ENCODE results near the gene URI1. TPM values are rescaled to one million over a fixed set of nuclear protein-coding genes. Genes with fewer than 3 reads are reported as not detected.

Gene URI1
- polyA plus RNA-seq, 1 donor (not counting 4 experiments of a cell fraction or from before 2014, with no cell fraction given): 98.6 TPM

DNA sequence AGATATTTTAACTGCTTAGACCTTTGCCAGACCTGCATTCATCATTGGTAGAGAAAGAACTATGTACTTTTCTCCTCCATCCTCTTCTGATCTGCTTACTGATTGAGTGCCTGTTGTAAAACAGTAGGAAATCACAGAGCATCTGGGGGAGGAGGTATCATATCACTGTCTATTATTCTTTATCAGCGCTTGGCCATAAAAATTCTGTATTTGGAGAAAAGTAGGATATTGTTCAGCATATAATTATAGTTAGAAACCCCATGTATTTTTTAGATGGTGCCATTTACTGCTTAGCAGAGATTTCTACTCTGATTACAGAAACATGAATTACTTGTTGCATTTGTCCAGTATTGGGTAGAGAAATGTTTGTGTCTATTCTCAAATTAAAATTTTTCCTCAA lies 62.4 kb downstream of the URI1 start:
- TF ChIP-seq, protein P1, sequence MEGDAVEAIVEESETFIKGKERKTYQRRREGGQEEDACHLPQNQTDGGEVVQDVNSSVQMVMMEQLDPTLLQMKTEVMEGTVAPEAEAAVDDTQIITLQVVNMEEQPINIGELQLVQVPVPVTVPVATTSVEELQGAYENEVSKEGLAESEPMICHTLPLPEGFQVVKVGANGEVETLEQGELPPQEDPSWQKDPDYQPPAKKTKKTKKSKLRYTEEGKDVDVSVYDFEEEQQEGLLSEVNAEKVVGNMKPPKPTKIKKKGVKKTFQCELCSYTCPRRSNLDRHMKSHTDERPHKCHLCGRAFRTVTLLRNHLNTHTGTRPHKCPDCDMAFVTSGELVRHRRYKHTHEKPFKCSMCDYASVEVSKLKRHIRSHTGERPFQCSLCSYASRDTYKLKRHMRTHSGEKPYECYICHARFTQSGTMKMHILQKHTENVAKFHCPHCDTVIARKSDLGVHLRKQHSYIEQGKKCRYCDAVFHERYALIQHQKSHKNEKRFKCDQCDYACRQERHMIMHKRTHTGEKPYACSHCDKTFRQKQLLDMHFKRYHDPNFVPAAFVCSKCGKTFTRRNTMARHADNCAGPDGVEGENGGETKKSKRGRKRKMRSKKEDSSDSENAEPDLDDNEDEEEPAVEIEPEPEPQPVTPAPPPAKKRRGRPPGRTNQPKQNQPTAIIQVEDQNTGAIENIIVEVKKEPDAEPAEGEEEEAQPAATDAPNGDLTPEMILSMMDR (optimal IDR thresholded peaks at IDR 0.05 in 1 of 3, IDR thresholded peaks at IDR 0.05 in 1 of 3, conservative IDR thresholded peaks at IDR 0.05 in 1 of 3; ENCODE audit: extremely low read depth in 1 of 3, insufficient read depth in 2 of 3, low read length in 3 of 3): no peak
- H2AFZ ChIP-seq (ENCODE audit: control insufficient read depth, low read length): no peak overlapping the region
- peaks cover 26% of the 10 kb centered on the region for H3K79me2 ChIP-seq (ENCODE audit: control insufficient read depth, insufficient read depth, low read length)
- no peak overlapping the region for H3K27ac ChIP-seq (ENCODE audit: control insufficient read depth, insufficient read depth, low read length)
- H3K9me1 ChIP-seq (ENCODE audit: control insufficient read depth, extremely low read depth, insufficient read depth, low read length): no peaks in the 10 kb centered on the region
- H3K9me3 ChIP-seq (ENCODE audit: control insufficient read depth, low read depth, low read length): no peaks in the 10 kb centered on the region
- no peak overlapping the region for H3K4me3 ChIP-seq (ENCODE audit: control insufficient read depth in 2 of 3, extremely low read depth in 1 of 3, insufficient read depth in 2 of 3, low read depth in 1 of 3, low read length in 3 of 3)
- no peaks in the 10 kb centered on the region for H4K20me1 ChIP-seq (ENCODE audit: control insufficient read depth, extremely low read depth, insufficient read depth, low read length)
- dilution Hi-C loops (cut with MboI; ENCODE audit: extremely low pct_ligation_motif_present, low sequenced_read_pairs): no loop called here
- FAIRE-seq: no peak
- H3K9ac ChIP-seq (ENCODE audit: control insufficient read depth, extremely low read depth, insufficient read depth, low read length): no peak overlapping the region
- DNase-seq (ENCODE audit: low read depth, low spot score): no peak
- no peaks in the 10 kb centered on the region for H3K27me3 ChIP-seq (ENCODE audit: control insufficient read depth, extremely low read depth, insufficient read depth, low read length)
- H3K36me3 ChIP-seq (ENCODE audit: control insufficient read depth in 2 of 2, extremely low read depth in 1 of 2, insufficient read depth in 2 of 2, low read length in 2 of 2): peaks cover 2 to 10% of the 10 kb centered on the region in 2 experiments
- H3K4me1 ChIP-seq (ENCODE audit: control insufficient read depth, extremely low read depth, insufficient read depth, low read length): no peaks in the 10 kb centered on the region
- no peak overlapping the region for H3K4me2 ChIP-seq (ENCODE audit: control insufficient read depth, extremely low read depth, insufficient read depth, low read depth, low read length)

DNA sequence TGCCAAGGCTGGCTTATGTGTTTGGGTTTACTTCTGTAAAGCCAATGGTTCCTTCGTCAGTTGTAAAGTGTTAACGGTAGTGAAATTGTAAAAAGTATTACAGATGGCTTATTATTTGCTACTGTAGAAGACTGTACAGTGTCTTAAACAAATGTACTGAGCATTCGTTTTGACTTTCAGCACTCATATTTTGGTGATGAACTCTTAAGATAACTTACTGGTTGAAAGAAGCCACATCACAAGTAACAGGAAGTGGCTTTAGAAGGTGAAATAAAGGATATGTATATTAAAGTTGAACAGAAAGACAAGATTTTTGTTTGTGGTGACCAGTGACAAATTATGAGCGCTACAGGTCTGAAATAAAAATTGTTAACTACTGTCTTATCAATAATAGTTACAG lies 64.2 kb downstream of the URI1 start:
- no peak overlapping the region for H3K9ac ChIP-seq (ENCODE audit: control insufficient read depth, extremely low read depth, insufficient read depth, low read length)
- no peak overlapping the region for H3K4me3 ChIP-seq (ENCODE audit: control insufficient read depth in 2 of 3, extremely low read depth in 1 of 3, insufficient read depth in 2 of 3, low read depth in 1 of 3, low read length in 3 of 3)
- no peaks in the 10 kb centered on the region for H3K4me1 ChIP-seq (ENCODE audit: control insufficient read depth, extremely low read depth, insufficient read depth, low read length)
- DNase-seq (ENCODE audit: low read depth, low spot score) (no peak), FAIRE-seq (no peak)
- peaks cover 7 to 13% of the 10 kb centered on the region in 2 experiments for H3K36me3 ChIP-seq (ENCODE audit: control insufficient read depth in 2 of 2, extremely low read depth in 1 of 2, insufficient read depth in 2 of 2, low read length in 2 of 2)
- H3K9me1 ChIP-seq (ENCODE audit: control insufficient read depth, extremely low read depth, insufficient read depth, low read length): no peaks in the 10 kb centered on the region
- TF ChIP-seq, protein P1 (optimal IDR thresholded peaks at IDR 0.05 in 1 of 3, IDR thresholded peaks at IDR 0.05 in 1 of 3, conservative IDR thresholded peaks at IDR 0.05 in 1 of 3; ENCODE audit: extremely low read depth in 1 of 3, insufficient read depth in 2 of 3, low read length in 3 of 3): no peak
- no peak for TF ChIP-seq EZH2 (IDR thresholded peaks at IDR 0.05; ENCODE audit: low read length)
- no peak overlapping the region for H2AFZ ChIP-seq (ENCODE audit: control insufficient read depth, low read length)
- peaks cover 13% of the 10 kb centered on the region for H3K79me2 ChIP-seq (ENCODE audit: control insufficient read depth, insufficient read depth, low read length)
- no peaks in the 10 kb centered on the region for H3K27me3 ChIP-seq (ENCODE audit: control insufficient read depth, extremely low read depth, insufficient read depth, low read length)
- no peaks in the 10 kb centered on the region for H4K20me1 ChIP-seq (ENCODE audit: control insufficient read depth, extremely low read depth, insufficient read depth, low read length)
- no peak overlapping the region for H3K27ac ChIP-seq (ENCODE audit: control insufficient read depth, insufficient read depth, low read length)
- dilution Hi-C loops (cut with MboI; ENCODE audit: extremely low pct_ligation_motif_present, low sequenced_read_pairs): no loop called here
- H3K9me3 ChIP-seq (ENCODE audit: control insufficient read depth, low read depth, low read length): no peaks in the 10 kb centered on the region
- H3K4me2 ChIP-seq (ENCODE audit: control insufficient read depth, extremely low read depth, insufficient read depth, low read depth, low read length): no peak overlapping the region

Measured in keratinocyte (primary cell).